Naive thymus-derived CD4-positive, alpha-beta T cell (primary cell): ENCODE measurements around the gene DNASE1L1. TPM values are rescaled to one million over a fixed set of nuclear protein-coding genes. Genes with fewer than 3 reads are reported as not detected.
A peak's percentile ranks its signal among the peaks of the same experiment; 100 is the strongest.

Experiments used
- ATAC-seq: fragments of 150-1000 bp; cut with Tn5 transposase; 2 replicates; pipeline ENCODE4 v1.10.0; 2021; ENCODE audit warnings: mild to moderate bottlenecking, moderate library complexity
- CTCF ChIA-PET: fragments of 350-600 bp; sonication (Branson Sonifier 250); formaldehyde crosslinking; loops from one replicate; lab custom pipeline; 2021; ENCODE audit warnings: antibody characterized with exemption; lab: Charles Lee
- POLR2A ChIA-PET: fragments of 350-600 bp; sonication (Branson Sonifier 250); formaldehyde crosslinking; loops from one replicate; lab custom pipeline; 2021; ENCODE audit warnings: antibody characterized with exemption, inconsistent platforms; lab: Charles Lee
- DNase-seq, 9 donors: peaks; one replicate each; pipeline versions ENCODE4 v3.0.0 to v3.0.0-alpha.2; 2020 to 2022; ENCODE audit warnings: mixed read lengths in 1 of 9
- H3K27ac ChIP-seq: one replicate; pipeline ENCODE4 v1.7.0; 2013; ENCODE audit warnings: mild to moderate bottlenecking, low read depth, low read length, moderate library complexity
- H3K27me3 ChIP-seq, 2 donors: one replicate each; pipeline ENCODE4 v1.7.0; 2013; ENCODE audit warnings: low read length in 2 of 2, mild to moderate bottlenecking in 2 of 2, moderate library complexity in 2 of 2; ENCODE audit not compliant: control insufficient read depth in 2 of 2, insufficient read depth in 2 of 2
- H3K36me3 ChIP-seq, 3 experiments: 1 replicate in 2 of 3; 2 replicates in 1 of 3; pipeline ENCODE4 v1.7.0; 2013; ENCODE audit warnings: low read length in 3 of 3, mild to moderate bottlenecking in 3 of 3, moderate library complexity in 1 of 3; ENCODE audit not compliant: insufficient read depth in 3 of 3, control insufficient read depth in 2 of 3
- H3K4me1 ChIP-seq, 2 donors: one replicate each; pipeline ENCODE4 v1.7.0; 2013; ENCODE audit warnings: low read length in 2 of 2, mild to moderate bottlenecking in 2 of 2, moderate library complexity in 1 of 2; ENCODE audit not compliant: control insufficient read depth in 2 of 2, insufficient read depth in 2 of 2
- H3K4me3 ChIP-seq: 2 replicates; pipeline ENCODE4 v1.7.0; 2013; ENCODE audit warnings: mild to moderate bottlenecking, low read length
- H3K9me3 ChIP-seq, 3 experiments: 1 replicate in 2 of 3; 2 replicates in 1 of 3; pipeline ENCODE4 v1.7.0; 2013; ENCODE audit warnings: low read length in 3 of 3; ENCODE audit not compliant: control insufficient read depth in 2 of 3
- H3K27ac Mint-ChIP-seq, 9 donors: one replicate each; pipeline ENCODE4 v1.8.0; 2020 to 2022; ENCODE audit warnings: mixed read lengths in 9 of 9, mild to moderate bottlenecking in 8 of 9, moderate library complexity in 5 of 9, inconsistent platforms in 2 of 9
- H3K27me3 Mint-ChIP-seq, 5 donors: one replicate each; pipeline ENCODE4 v1.8.0; 2021 to 2022; ENCODE audit warnings: mixed read lengths in 5 of 5, mild to moderate bottlenecking in 1 of 5
- H3K36me3 Mint-ChIP-seq, 5 donors: one replicate each; pipeline ENCODE4 v1.8.0; 2020 to 2022; ENCODE audit warnings: mixed read lengths in 5 of 5, mild to moderate bottlenecking in 3 of 5, inconsistent platforms in 1 of 5
- H3K4me1 Mint-ChIP-seq, 7 donors: one replicate each; pipeline ENCODE4 v1.8.0; 2020 to 2022; ENCODE audit warnings: mixed read lengths in 7 of 7, mild to moderate bottlenecking in 3 of 7, inconsistent platforms in 1 of 7
- H3K4me3 Mint-ChIP-seq, 10 donors: one replicate each; pipeline ENCODE4 v1.8.0; 2020 to 2022; ENCODE audit warnings: mild to moderate bottlenecking in 10 of 10, mixed read lengths in 10 of 10, moderate library complexity in 6 of 10, inconsistent platforms in 2 of 10
- H3K9me3 Mint-ChIP-seq, 11 donors: one replicate each; pipeline ENCODE4 v1.8.0; 2020 to 2022; ENCODE audit warnings: mixed read lengths in 11 of 11, mild to moderate bottlenecking in 4 of 11, inconsistent platforms in 1 of 11, moderate library complexity in 1 of 11
- intact Hi-C, 2 donors: fragments of 100-400 bp; cut with micrococcal nuclease; formaldehyde crosslinking; loops; one replicate each; pipeline ENCODE4 v1.15.1; 2023
- polyA plus RNA-seq, 2 donors: library from polyadenylated mRNA; unstranded; fragments of 300-500 nt; fragmentation: Illumina TruSeq; gene quantifications; one replicate each; pipeline ENCODE4 v1.2.3, GENCODE V29; 2021
- total RNA-seq, 6 experiments: library from RNA in 5 of 6; stranded (reverse) in 5 of 6; gene quantifications; 1 replicate in 5 of 6; 2 replicates in 1 of 6; pipeline ENCODE4 v1.2.3 and lab custom pipeline; 2021 to 2026

The DNASE1L1 gene
- total and polyA plus RNA-seq, 7 experiments from 2014 or later, result 11.1 to 31.1 (median 19.6) TPM

DNA sequence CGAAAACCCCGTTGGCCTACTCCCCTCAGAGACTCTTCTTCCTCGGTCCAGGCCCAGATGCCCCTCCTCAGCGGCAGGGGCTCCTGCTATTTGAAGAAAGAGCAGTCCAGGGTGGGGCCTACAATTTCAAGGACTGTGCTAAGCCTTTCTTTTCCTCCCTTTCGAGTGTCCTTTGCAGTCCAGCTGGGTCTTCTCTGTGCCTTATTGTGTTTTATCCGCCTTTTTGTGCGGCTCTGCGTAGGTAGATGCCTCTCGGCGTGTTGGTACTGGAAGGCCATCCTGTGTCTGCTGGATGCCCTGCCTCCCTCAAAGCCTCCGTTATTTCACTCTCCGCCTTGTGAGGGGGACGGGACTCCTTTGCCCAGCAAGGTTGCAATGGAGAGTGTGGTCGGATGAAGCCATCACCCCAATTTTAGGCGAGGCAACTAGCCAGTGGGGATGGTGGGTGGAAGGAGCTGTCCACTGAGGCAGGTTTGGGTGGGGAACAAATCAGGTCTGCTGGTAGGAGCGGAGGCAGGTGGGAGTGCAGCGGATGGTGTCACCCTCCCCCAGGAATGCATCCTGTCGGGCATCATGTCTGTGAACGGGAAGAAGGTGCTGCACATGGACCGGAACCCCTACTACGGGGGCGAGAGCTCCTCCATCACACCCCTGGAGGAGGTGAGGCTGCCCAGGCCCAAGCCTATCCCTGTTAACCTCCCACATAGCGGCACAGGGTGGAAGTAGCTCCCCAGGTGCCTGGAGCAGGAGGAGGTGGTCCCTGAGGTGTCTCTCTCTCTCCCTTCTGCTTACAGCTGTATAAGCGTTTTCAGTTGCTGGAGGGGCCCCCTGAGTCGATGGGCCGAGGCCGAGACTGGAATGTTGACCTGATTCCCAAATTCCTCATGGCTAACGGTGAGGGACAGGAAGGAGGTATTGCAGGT is 29.2 kb upstream of the DNASE1L1 start:
- intact Hi-C loops, result loop anchor here (2.0 to 5.0 kb wide), 5 partner anchors 21 to 79 kb away; partner anchors contain the start of genes FAM3A (in 1 of the 2), LAGE3 (in 1 of the 2), PLXNA3 (in 1 of the 2) and RPL10 (in 1 of the 2)
- POLR2A ChIA-PET, result interaction anchor here (0.5 to 1.4 kb wide), 5 partner anchors 9 to 71 kb away, joined by 3 to 7 read pairs (median 3); partner anchors contain the start of genes ATP6AP1 and RPL10
- Mint-ChIP-seq H3K4me1 (peaks cover 0 to 40% (median 18%) of the 10 kb centered on the region in 7 donors), H3K27ac (peak overlapping the region; percentile 61 to 93 (median 84)), H3K36me3 (peaks cover 0 to 3% (median 0%) of the 10 kb centered on the region in 5 donors), H3K9me3 (peaks cover 0 to 5% (median 0%) of the 10 kb centered on the region in 11 donors), H3K4me3 (peak overlapping the region; percentile 75 to 90 (median 86)), H3K27me3 (no peaks in the 10 kb centered on the region)
- no peak for ATAC-seq
- CTCF ChIA-PET, result no interaction called here
- Histone ChIP-seq H3K27me3 (no peaks in the 10 kb centered on the region), H3K27ac (peak overlapping the region; percentile 74), H3K4me1 (peaks cover 0 to 1% of the 10 kb centered on the region in 2 donors), H3K9me3 (no peaks in the 10 kb centered on the region), H3K36me3 (peaks cover 0 to 26% (median 0%) of the 10 kb centered on the region in 3 experiments), H3K4me3 (peak overlapping the region; percentile 30)
- DNase-seq, result no peak

DNA sequence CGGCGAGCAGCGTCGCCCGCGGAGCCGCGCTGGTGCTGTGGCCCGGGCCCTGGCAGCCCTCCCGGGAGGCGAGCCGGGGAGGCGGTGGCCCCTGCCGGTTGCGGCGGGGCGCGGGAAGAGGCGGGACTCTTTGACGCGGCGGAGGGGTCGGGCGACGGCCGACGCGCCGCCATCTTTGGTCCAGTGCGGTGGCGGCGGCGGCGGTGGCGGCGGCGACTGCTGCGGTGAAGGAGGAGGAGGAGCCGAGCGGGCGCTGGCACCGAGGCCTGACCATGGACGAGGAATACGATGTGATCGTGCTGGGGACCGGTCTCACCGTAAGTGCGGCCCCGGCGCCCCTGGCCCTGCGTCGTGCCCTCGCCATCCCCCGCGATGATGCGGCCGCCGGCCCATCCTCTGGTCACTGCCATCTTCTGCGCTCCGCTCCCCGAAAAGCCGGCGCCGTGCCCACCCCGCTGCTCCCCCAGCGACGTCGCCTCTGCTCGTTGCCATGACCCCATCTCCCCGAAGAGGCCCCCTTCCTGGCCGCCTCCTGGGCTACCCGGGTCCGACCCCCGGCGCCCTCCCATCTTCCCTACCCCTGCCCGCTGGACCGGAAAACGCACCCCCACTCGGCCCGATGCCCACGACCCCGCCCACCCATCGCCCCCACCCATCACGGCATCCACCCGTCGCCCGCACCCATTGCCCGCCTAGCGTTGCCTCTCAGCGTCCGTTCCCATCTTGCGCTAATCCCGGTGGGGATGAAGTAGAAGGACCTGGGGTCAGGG is 28.1 kb upstream of the DNASE1L1 start, which contains the start of gene GDI1:
GDI1 (plus strand) TSS at position 172 of the 770 bp plus-strand sequence; CDS start at position 273, 101 bp downstream.
- intact Hi-C loops, result loop anchor here (1.0 to 5.0 kb wide), 7 partner anchors 9 to 80 kb away; partner anchors contain the start of genes ATP6AP1 (in 2 of the 2), FAM3A (in 1 of the 2), LAGE3 (in 1 of the 2) and PLXNA3 (in 1 of the 2)
- no peaks in the 10 kb centered on the region for H3K4me1 ChIP-seq
- POLR2A ChIA-PET, result interaction anchor here (1.1 to 2.0 kb wide), 2 partner anchors 39 to 78 kb away, joined by 3 to 9 read pairs; partner anchors contain the start of gene RPL10

DNA sequence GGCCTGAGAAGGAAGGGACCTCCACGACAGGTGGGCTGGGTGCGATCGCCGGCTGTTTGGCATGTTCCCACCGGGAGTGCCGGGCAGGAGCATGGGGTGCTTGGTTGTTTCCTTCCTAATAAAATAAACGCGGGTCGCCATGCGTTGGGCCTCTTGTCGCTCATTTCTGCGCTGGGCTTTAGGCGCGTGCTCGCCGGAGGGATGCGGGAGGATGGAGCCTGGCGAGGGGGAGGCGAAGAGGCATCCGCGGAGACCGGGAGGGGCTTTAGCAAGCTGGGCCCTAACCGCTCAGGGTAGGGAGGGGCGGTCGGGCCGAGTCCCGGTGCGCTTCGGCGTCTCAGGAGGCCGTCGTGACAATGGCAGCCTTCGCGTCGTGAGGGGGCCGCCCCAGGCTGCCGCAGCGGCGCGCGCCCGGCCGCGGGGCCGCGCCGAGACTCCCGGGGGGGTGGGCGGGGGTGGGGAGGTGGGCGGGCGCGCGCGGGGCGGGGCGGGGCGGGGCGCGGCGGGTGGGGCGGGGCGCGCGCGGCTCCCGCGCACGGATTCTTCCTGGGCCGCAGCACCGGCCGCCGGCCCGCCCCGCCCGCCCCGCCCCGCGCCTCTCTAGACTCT is 27.4 kb upstream of the DNASE1L1 start:
- peak in 4 of 9 donors; percentile 30 to 61 (median 50) for DNase-seq
- Histone ChIP-seq H3K36me3 (peaks cover 0 to 29% (median 0%) of the 10 kb centered on the region in 3 experiments), H3K27me3 (no peaks in the 10 kb centered on the region), H3K9me3 (no peaks in the 10 kb centered on the region), H3K4me3 (peak overlapping the region; percentile 46), H3K4me1 (no peaks in the 10 kb centered on the region), H3K27ac (peak overlapping the region; percentile 85)
- Mint-ChIP-seq H3K27ac (peak overlapping the region; percentile 51 to 97 (median 91)), H3K4me3 (peak overlapping the region; percentile 66 to 88 (median 80)), H3K4me1 (peaks cover 0 to 32% (median 12%) of the 10 kb centered on the region in 7 donors), H3K27me3 (no peaks in the 10 kb centered on the region), H3K36me3 (peaks cover 0 to 3% (median 0%) of the 10 kb centered on the region in 5 donors), H3K9me3 (peaks cover 0 to 5% (median 0%) of the 10 kb centered on the region in 11 donors)
- intact Hi-C loops, result loop anchor here (1.0 to 5.0 kb wide), 7 partner anchors 8 to 80 kb away; partner anchors contain the start of genes ATP6AP1 (in 2 of the 2), FAM3A (in 1 of the 2), LAGE3 (in 1 of the 2) and PLXNA3 (in 1 of the 2)
- ATAC-seq, result peak; percentile 88
- ChIA-PET CTCF (no interaction called here), POLR2A (interaction anchor here (0.5 to 2.0 kb wide), 6 partner anchors 22 to 78 kb away, joined by 3 to 9 read pairs (median 3); partner anchors contain the start of gene RPL10)

More for the DNA sequence above, 28.1 kb upstream of the DNASE1L1 start, which contains the start of gene GDI1:
- peaks cover 0 to 3% (median 0%) of the 10 kb centered on the region in 5 donors for H3K36me3 Mint-ChIP-seq
- no peaks in the 10 kb centered on the region for H3K27me3 Mint-ChIP-seq
- DNase-seq, result peak; percentile 39 to 72 (median 62)
- H3K27me3 ChIP-seq, result no peaks in the 10 kb centered on the region
- peak; percentile 82 for ATAC-seq
- peak within 1 kb of the TSS; percentile 48 for H3K4me3 ChIP-seq
- H3K9me3 ChIP-seq, result no peaks in the 10 kb centered on the region
- H3K9me3 Mint-ChIP-seq, result peaks cover 0 to 5% (median 0%) of the 10 kb centered on the region in 11 donors
- H3K4me3 Mint-ChIP-seq, result peak within 1 kb of the TSS; percentile 75 to 90 (median 86)
- peak within 1 kb of the TSS; percentile 82 to 97 (median 91) for H3K27ac Mint-ChIP-seq
- peaks cover 0 to 36% (median 17%) of the 10 kb centered on the region in 7 donors for H3K4me1 Mint-ChIP-seq
- peak within 1 kb of the TSS; percentile 85 for H3K27ac ChIP-seq
- CTCF ChIA-PET, result no interaction called here
- H3K36me3 ChIP-seq, result peaks cover 0 to 30% (median 0%) of the 10 kb centered on the region in 3 experiments

DNA sequence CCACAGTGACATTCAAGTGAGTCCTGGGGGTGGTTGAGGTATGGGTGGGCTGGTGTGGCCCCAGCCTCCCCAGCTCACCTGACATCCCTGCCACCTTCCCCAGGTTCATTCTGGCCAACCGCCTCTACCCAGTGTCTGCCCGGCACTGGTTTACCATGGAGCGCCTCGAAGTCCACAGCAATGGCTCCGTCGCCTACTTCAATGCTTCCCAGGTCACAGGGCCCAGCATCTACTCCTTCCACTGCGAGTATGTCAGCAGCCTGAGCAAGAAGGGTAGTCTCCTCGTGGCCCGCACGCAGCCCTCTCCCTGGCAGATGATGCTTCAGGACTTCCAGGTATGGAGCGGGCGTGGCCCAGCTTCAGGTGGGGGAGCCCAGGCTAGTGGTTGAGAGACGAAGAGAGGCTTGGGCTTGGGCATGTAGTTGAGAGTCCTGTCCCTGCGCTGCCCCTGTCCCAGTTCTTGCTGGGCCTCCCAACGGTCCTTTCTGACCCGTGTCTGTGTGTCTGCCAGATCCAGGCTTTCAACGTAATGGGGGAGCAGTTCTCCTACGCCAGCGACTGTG is 26.2 kb upstream of the DNASE1L1 start:
- Mint-ChIP-seq H3K36me3 (peaks cover 0 to 8% (median 0%) of the 10 kb centered on the region in 5 donors), H3K4me3 (no peak overlapping the region), H3K27me3 (no peaks in the 10 kb centered on the region), H3K9me3 (peaks cover 0 to 5% (median 0%) of the 10 kb centered on the region in 11 donors), H3K27ac (peak overlapping the region in 3 of 9 donors; percentile 3 to 91 (median 22)), H3K4me1 (peaks cover 7 to 28% (median 17%) of the 10 kb centered on the region in 7 donors)
- intact Hi-C loops, result loop anchor here in 1 of 2 donors (5.0 kb wide), 1 partner anchor 38 kb away; the partner anchor contains the start of gene RPL10
- no peaks in the 10 kb centered on the region for H3K9me3 ChIP-seq
- CTCF ChIA-PET, result no interaction called here
- DNase-seq (no peak), ATAC-seq (no peak)
- no peaks in the 10 kb centered on the region for H3K27me3 ChIP-seq
- H3K36me3 ChIP-seq, result peaks cover 0 to 28% (median 0%) of the 10 kb centered on the region in 3 experiments
- H3K27ac ChIP-seq, result peak overlapping the region; percentile 85
- POLR2A ChIA-PET, result interaction anchor here (1.0 to 2.0 kb wide), 6 partner anchors 10 to 52 kb away, joined by 3 to 9 read pairs (median 4); partner anchors contain the start of gene RPL10
- H3K4me1 ChIP-seq, result no peaks in the 10 kb centered on the region
- no peak overlapping the region for H3K4me3 ChIP-seq

DNA sequence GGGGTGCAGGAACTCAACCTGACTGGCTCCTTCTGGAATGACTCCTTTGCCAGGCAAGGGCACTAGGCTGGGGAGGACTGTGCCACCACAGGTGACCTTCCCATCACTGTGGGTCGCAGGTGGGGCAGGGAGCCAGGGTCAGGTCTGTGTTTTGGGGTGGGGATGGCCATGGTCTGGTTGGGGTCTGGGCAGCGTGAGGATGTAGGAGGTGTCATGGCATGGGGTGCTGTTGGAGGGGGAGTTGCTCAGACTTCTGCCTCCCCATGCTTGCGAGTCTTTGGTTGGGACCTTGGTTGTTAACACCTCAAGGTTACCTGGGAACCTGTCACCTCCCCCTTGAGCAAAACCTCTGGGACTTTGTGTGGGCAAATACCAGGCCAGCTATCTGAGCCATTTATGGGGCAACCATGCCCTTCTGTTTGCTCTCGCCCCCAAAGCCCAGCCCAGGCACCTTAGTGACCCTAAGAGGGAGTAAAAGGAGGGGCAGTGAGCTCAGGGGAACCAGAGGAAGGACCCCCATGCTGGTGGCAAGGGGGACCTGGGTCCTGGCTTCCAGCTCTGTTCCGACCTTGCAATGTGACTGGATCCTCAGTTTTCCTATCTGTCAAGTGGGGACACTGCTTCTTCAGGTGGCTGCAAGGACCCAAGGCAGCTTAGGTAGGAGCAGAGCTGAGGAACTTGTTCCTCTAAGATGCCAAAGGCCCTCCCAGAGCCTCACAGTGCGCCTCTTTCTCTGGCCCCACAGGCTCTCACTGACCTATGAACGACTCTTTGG is 25.5 kb upstream of the DNASE1L1 start:
- Histone ChIP-seq H3K9me3 (no peaks in the 10 kb centered on the region), H3K27ac (no peak overlapping the region), H3K4me1 (peaks cover 0 to 2% of the 10 kb centered on the region in 2 donors), H3K36me3 (peaks cover 0 to 25% (median 0%) of the 10 kb centered on the region in 3 experiments), H3K27me3 (no peaks in the 10 kb centered on the region), H3K4me3 (no peak overlapping the region)
- no peak for ATAC-seq
- CTCF ChIA-PET, result interaction anchor here (0.6 kb wide), 1 partner anchor 72 kb away, joined by 4 read pairs; no protein-coding TSS in a partner anchor
- Mint-ChIP-seq H3K9me3 (peaks cover 0 to 3% (median 0%) of the 10 kb centered on the region in 11 donors), H3K36me3 (peaks cover 0 to 8% (median 0%) of the 10 kb centered on the region in 5 donors), H3K4me1 (peaks cover 7 to 31% (median 21%) of the 10 kb centered on the region in 7 donors), H3K27ac (peak overlapping the region in 1 of 9 donors; percentile 75), H3K27me3 (no peaks in the 10 kb centered on the region), H3K4me3 (no peak overlapping the region)
- DNase-seq, result no peak
- POLR2A ChIA-PET, result interaction anchor here (1.4 kb wide), 2 partner anchors 11 to 22 kb away, joined by 3 to 5 read pairs; no protein-coding TSS in a partner anchor
- intact Hi-C loops, result loop anchor here in 1 of 2 donors (5.0 kb wide), 1 partner anchor 37 kb away; the partner anchor contains the start of gene RPL10
